Esophagus muscularis mucosa (tissue), 4 donors: ENCODE measurements around the gene RNU1-1. TPM values are rescaled to one million over a fixed set of nuclear protein-coding genes. Genes with fewer than 3 reads are reported as not detected.
"Not testable (repeated sequence)": the region's sequence is repeated elsewhere in the genome, so short reads cannot be mapped to it uniquely, and the experiment has no call there.

Source experiments
- DNase-seq: peaks from one replicate; pipeline ENCODE4 v3.0.0-alpha.2; 2017; ENCODE audit errors: extremely low spot score
- H3K27ac ChIP-seq, 4 donors: fragments of 200-600 bp; sonication (generic); replicated peaks in 1 of 4; 1 replicate in 3 of 4; 2 replicates in 1 of 4; pipeline ENCODE4 v1.5.1; 2016 to 2019; ENCODE audit warnings: mild to moderate bottlenecking in 1 of 4
- H3K27me3 ChIP-seq, 4 donors: fragments of 200-600 bp; sonication (generic); one replicate each; pipeline versions ENCODE4 v1.5.1 to v1.6.0; 2016 to 2019
- H3K36me3 ChIP-seq, 4 donors: fragments of 200-600 bp; sonication (generic); one replicate each; pipeline ENCODE4 v1.5.1; 2016 to 2019
- H3K4me1 ChIP-seq, 4 donors: fragments of 200-600 bp; sonication (generic); one replicate each; pipeline ENCODE4 v1.5.1; 2016 to 2019
- H3K4me3 ChIP-seq, 4 donors: fragments of 200-600 bp; sonication (generic); 1 replicate in 2 of 4; 2 replicates in 2 of 4; pipeline ENCODE4 v1.5.1; 2016 to 2019; ENCODE audit warnings: mild to moderate bottlenecking in 4 of 4, moderate library complexity in 1 of 4
- H3K9me3 ChIP-seq, 4 donors: fragments of 200-600 bp; sonication (generic); 1 replicate in 3 of 4; 2 replicates in 1 of 4; pipeline ENCODE4 v1.5.1; 2016 to 2019
- WGBS: methylation state at CpG from one replicate; pipeline ENCODE4 v1.1.5; 2018; 5-methylcytosine and 5-hydroxymethylcytosine counted together
- intact Hi-C: fragments of 100-400 bp; cut with DNase I; formaldehyde crosslinking; loops from one replicate; pipeline ENCODE4 v1.15.1; 2023
- total RNA-seq, 4 donors: library from RNA; depleted of rRNA; stranded (reverse); fragments of >200 nt; gene quantifications; one replicate each; pipeline versions ENCODE4 v1.1.0 to v1.2.1, GENCODE V29; 2016

RNU1-1 gene
- total RNA-seq, 4 donors from 2014 or later: under 0.01 TPM; not detected in 2

- WGBS: 89% methylated on average over 15 of the region's 15 CpGs
- H3K27ac ChIP-seq: not testable (repeated sequence)
Observed at GRCh38 chr1:16536796-16537195, 22.7 kb upstream of the RNU1-1 start.

GRCh38 chr1:16535898-16536297 is 21.8 kb upstream of the RNU1-1 start:
- WGBS: 72% methylated on average over 20 of the region's 22 CpGs
- H3K27ac ChIP-seq, H3K9me3 ChIP-seq, intact Hi-C loops, H3K36me3 ChIP-seq, DNase-seq: not testable (repeated sequence)
- peaks cover 7 to 15% (median 13%) of the 10 kb centered on the region in 4 donors for H3K4me1 ChIP-seq
- H3K27me3 ChIP-seq: peaks cover 0 to 58% (median 7%) of the 10 kb centered on the region in 4 donors
- peak overlapping the region in 1 of 4 donors; percentile 30 for H3K4me3 ChIP-seq

More at GRCh38 chr1:16536796-16537195, 22.7 kb upstream of the RNU1-1 start:
- DNase-seq, H3K4me3 ChIP-seq, intact Hi-C loops, H3K9me3 ChIP-seq, H3K36me3 ChIP-seq: not testable (repeated sequence)
- H3K4me1 ChIP-seq: peaks cover 7 to 15% (median 13%) of the 10 kb centered on the region in 4 donors
- peaks cover 0 to 49% (median 7%) of the 10 kb centered on the region in 4 donors for H3K27me3 ChIP-seq

- Histone ChIP-seq H3K4me1 (peaks cover 7 to 15% (median 13%) of the 10 kb centered on the region in 4 donors), H3K4me3 (peak overlapping the region; percentile 16 to 53 (median 28)), H3K27me3 (peaks cover 0 to 62% (median 7%) of the 10 kb centered on the region in 4 donors)
- intact Hi-C loops, DNase-seq, H3K36me3 ChIP-seq, H3K27ac ChIP-seq, H3K9me3 ChIP-seq: not testable (repeated sequence)
- WGBS: 58% methylated on average over 26 of the region's 34 CpGs
Observed at GRCh38 chr1:16535487-16535886, 21.4 kb upstream of the RNU1-1 start.

GRCh38 chr1:16534829-16535456 is 20.9 kb upstream of the RNU1-1 start:
- peaks cover 0 to 68% (median 7%) of the 10 kb centered on the region in 4 donors for H3K27me3 ChIP-seq
- WGBS: 20% methylated on average over 14 of the region's 43 CpGs
- DNase-seq, H3K36me3 ChIP-seq, H3K27ac ChIP-seq, intact Hi-C loops, H3K9me3 ChIP-seq: not testable (repeated sequence)
- peak overlapping the region; percentile 16 to 53 (median 28) for H3K4me3 ChIP-seq
- peaks cover 7 to 15% (median 13%) of the 10 kb centered on the region in 4 donors for H3K4me1 ChIP-seq

GRCh38 chr1:16534239-16534828 is 20.2 kb upstream of the RNU1-1 start:
- Histone ChIP-seq H3K4me3 (peak overlapping the region in 3 of 4 donors; percentile 28 to 53 (median 30)), H3K27me3 (peaks cover 0 to 72% (median 7%) of the 10 kb centered on the region in 4 donors), H3K4me1 (peaks cover 7 to 15% (median 13%) of the 10 kb centered on the region in 4 donors)
- intact Hi-C loops, H3K36me3 ChIP-seq, H3K27ac ChIP-seq, DNase-seq, H3K9me3 ChIP-seq: not testable (repeated sequence)
- 42% methylated on average over 6 of the region's 44 CpGs for WGBS

- intact Hi-C loops, DNase-seq, H3K4me3 ChIP-seq, H3K9me3 ChIP-seq, H3K36me3 ChIP-seq, H3K27ac ChIP-seq: not testable (repeated sequence)
- Histone ChIP-seq H3K27me3 (peaks cover 0 to 68% (median 7%) of the 10 kb centered on the region in 4 donors), H3K4me1 (peaks cover 7 to 15% (median 13%) of the 10 kb centered on the region in 4 donors)
- WGBS: 42% methylated on average over 30 of the region's 32 CpGs
Observed at GRCh38 chr1:16532235-16532991, 18.3 kb upstream of the RNU1-1 start.

- peaks cover 0 to 37% (median 0%) of the 10 kb centered on the region in 4 donors for H3K27me3 ChIP-seq
- WGBS: 84% methylated on average over 3 of the region's 3 CpGs
- H3K27ac ChIP-seq, intact Hi-C loops, H3K36me3 ChIP-seq, H3K9me3 ChIP-seq, DNase-seq, H3K4me3 ChIP-seq, H3K4me1 ChIP-seq: not testable (repeated sequence)
Observed at GRCh38 chr1:16528338-16528737, 14.3 kb upstream of the RNU1-1 start.

GRCh38 chr1:16525769-16526168 is 11.7 kb upstream of the RNU1-1 start:
- H3K9me3 ChIP-seq, DNase-seq, H3K4me3 ChIP-seq, H3K4me1 ChIP-seq, intact Hi-C loops, H3K36me3 ChIP-seq, H3K27ac ChIP-seq: not testable (repeated sequence)
- H3K27me3 ChIP-seq: peaks cover 0 to 19% (median 0%) of the 10 kb centered on the region in 4 donors

- H3K27me3 ChIP-seq: peaks cover 0 to 35% (median 0%) of the 10 kb centered on the region in 4 donors
- WGBS: 73% methylated on average over 5 of the region's 5 CpGs
- DNase-seq, H3K36me3 ChIP-seq, H3K4me3 ChIP-seq, intact Hi-C loops, H3K27ac ChIP-seq, H3K4me1 ChIP-seq, H3K9me3 ChIP-seq: not testable (repeated sequence)
Observed at GRCh38 chr1:16521679-16522078, 7.6 kb upstream of the RNU1-1 start.
